Stimulated activated memory B cell treated with anti-CD40 and anti-IgM and Interleukin-4, amounts not matched to agents 10 μg/mL and 1 μg/mL and 100 μg/mL, for 72 hours (primary cell): ENCODE data around the gene STC2.
"Not testable (repeated sequence)": the region's sequence is repeated elsewhere in the genome, so short reads cannot be mapped to it uniquely, and the experiment has no call there.

Source experiments
- ATAC-seq: fragments of 150-1000 bp; cut with Tn5 transposase; 2 replicates; pipeline ENCODE4 v1.10.0; 2021
- H3K27ac Mint-ChIP-seq: one replicate; pipeline ENCODE4 v1.8.0; 2022; ENCODE audit warnings: mild to moderate bottlenecking, mixed read lengths
- H3K27me3 Mint-ChIP-seq: one replicate; pipeline ENCODE4 v1.8.0; 2022; ENCODE audit warnings: mixed read lengths
- H3K36me3 Mint-ChIP-seq: one replicate; pipeline ENCODE4 v1.8.0; 2022; ENCODE audit warnings: mixed read lengths
- H3K4me1 Mint-ChIP-seq: one replicate; pipeline ENCODE4 v1.8.0; 2022; ENCODE audit warnings: mixed read lengths
- H3K4me3 Mint-ChIP-seq: one replicate; pipeline ENCODE4 v1.8.0; 2022; ENCODE audit warnings: mild to moderate bottlenecking, moderate library complexity, mixed read lengths
- H3K9me3 Mint-ChIP-seq: one replicate; pipeline ENCODE4 v1.8.0; 2022; ENCODE audit warnings: mixed read lengths

The STC2 gene, protein sequence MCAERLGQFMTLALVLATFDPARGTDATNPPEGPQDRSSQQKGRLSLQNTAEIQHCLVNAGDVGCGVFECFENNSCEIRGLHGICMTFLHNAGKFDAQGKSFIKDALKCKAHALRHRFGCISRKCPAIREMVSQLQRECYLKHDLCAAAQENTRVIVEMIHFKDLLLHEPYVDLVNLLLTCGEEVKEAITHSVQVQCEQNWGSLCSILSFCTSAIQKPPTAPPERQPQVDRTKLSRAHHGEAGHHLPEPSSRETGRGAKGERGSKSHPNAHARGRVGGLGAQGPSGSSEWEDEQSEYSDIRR

DNA sequence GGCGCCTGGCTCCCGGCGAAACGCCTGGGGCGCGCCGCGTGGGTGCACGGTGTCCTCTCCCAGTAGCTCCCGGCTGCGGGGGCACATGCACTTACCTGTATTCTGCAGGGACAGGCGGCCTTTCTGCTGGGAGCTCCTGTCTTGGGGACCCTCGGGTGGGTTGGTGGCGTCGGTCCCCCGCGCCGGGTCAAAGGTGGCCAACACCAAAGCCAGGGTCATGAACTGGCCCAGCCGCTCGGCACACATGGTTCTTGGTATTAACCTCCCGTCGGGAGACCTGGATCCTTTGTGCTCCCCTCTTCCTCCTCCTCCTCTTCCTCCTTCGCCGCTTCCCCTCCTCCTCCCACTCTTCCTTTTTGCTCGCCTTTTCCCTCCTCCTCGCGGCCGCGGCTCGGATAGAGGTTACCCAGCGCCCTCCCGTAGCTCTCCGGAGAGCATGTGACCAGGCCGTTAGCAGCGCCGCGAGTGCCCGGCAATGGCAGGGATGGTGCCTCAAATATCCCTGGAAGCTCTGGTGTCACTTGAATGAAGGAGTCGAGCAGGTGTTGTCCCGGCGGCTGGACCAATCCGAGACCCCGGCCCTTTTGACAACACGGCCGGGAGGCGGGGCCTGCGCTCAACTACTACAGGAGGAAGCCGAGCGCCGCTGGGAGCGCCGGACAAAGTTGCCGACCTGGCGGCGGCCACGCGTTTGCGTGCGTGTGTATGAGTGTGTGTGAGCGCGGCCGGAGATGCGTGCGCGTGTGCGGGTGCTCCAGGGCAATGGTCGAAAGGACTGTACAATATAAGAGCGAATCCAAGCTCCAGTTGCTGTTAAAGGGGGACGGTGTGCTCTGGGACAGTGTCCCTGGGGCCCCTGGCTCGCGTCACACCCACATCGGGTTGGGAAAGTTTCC is at the start of gene STC2:
Gene STC2 (minus strand): TSS at position 467 of the 896 bp plus-strand sequence. CDS start 221 bp downstream, at position 246.
- Mint-ChIP-seq H3K27me3 (peaks cover 85% of the 10 kb centered on the region), H3K27ac (no peak within 1 kb of the TSS), H3K9me3 (peaks cover 7% of the 10 kb centered on the region), H3K4me1 (peaks cover 20% of the 10 kb centered on the region), H3K4me3 (peak within 1 kb of the TSS; percentile 28), H3K36me3 (no peaks in the 10 kb centered on the region)
- no peak for ATAC-seq

DNA sequence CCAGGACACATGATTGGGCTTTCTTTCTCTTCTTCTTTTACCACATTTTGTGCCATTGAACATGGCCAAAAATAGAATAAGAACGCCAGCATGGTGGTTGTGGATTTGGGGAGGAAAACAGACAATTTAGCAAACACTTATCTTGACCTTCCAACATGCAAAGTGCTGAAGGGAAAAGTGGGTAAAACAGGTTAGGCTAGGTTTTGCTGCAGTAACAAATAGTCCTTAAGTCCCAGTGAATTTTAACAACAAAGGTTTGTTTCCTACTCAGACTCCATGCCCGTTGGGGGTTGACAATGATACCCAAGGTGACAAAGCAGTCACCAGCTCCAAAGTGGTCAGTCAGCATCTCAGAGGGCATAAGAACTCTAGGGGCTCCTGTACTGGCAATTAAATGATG is 43.2 kb upstream of the STC2 start:
- ATAC-seq = no peak
- Mint-ChIP-seq H3K27me3 (peaks cover 6% of the 10 kb centered on the region), H3K36me3 (no peaks in the 10 kb centered on the region), H3K9me3 (peaks cover 18% of the 10 kb centered on the region), H3K4me3 (no peak overlapping the region), H3K4me1 (no peaks in the 10 kb centered on the region), H3K27ac (no peak overlapping the region)

DNA sequence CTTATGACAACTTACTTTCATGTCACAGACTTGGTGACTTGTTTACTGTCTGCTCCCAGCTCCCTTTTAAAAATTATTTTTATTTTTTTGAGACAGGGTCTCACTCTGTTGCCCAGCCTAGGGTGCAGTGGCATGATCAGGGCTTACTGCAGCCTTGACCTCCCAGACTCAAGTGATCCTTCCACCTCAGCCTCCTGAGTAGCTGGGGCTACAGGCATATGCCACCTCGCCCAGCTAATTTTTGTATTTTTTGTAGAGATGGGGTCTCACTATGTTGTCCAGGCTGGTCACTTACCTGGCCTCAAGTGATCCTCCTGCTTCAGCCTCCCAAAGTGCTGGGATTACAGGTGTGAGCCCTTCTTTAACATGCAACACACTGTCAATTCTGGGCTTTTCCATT is 35.2 kb upstream of the STC2 start:
- H3K27ac Mint-ChIP-seq, H3K9me3 Mint-ChIP-seq, H3K36me3 Mint-ChIP-seq, H3K4me3 Mint-ChIP-seq, H3K4me1 Mint-ChIP-seq, ATAC-seq: not testable (repeated sequence)
- peaks cover 15% of the 10 kb centered on the region for H3K27me3 Mint-ChIP-seq

DNA sequence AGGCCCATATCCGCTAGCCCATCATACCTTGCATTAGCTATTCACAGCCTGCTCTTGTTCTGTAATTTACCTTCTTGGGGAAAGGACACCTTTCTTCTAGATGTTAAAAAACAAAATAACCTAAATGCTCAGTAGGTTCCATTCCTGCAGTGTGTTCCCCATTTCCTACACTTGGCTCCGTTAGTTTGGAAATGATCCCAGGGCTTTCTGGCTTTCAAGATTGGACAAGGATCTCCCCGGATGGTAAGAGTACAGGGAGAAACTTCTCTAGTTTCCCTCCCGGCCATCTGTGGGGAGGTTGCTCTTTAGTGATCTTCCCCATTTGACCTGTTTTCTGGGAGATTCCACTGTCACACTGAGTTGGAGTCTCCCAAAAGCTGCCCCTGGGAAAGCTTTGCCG is 27.3 kb upstream of the STC2 start:
- Mint-ChIP-seq H3K4me3 (no peak overlapping the region), H3K27ac (no peak overlapping the region), H3K9me3 (no peaks in the 10 kb centered on the region), H3K36me3 (no peaks in the 10 kb centered on the region), H3K4me1 (no peaks in the 10 kb centered on the region), H3K27me3 (peaks cover 15% of the 10 kb centered on the region)
- ATAC-seq = no peak

DNA sequence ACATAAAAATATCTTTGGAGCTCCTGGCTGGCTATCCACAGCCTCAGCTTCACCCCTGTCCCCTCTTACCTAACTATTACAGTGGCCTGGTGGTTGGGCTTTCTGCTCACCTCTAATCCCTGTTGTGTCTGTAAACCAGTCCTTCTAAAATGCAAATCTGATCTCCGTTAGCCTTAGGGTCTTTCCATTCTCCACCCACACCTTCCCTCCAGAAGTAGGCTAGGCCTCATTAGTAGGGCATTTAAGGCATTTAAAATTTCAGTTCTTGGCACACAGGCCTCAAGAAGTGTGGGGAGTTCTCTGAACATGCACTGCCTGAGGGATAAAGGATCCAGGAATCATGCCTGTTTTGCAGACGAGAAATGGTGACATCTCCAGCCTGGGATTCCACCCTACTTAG is 26.4 kb upstream of the STC2 start:
- H3K4me1 Mint-ChIP-seq = no peaks in the 10 kb centered on the region
- ATAC-seq = no peak
- peaks cover 10% of the 10 kb centered on the region for H3K27me3 Mint-ChIP-seq
- no peaks in the 10 kb centered on the region for H3K9me3 Mint-ChIP-seq
- no peak overlapping the region for H3K4me3 Mint-ChIP-seq
- no peaks in the 10 kb centered on the region for H3K36me3 Mint-ChIP-seq
- no peak overlapping the region for H3K27ac Mint-ChIP-seq

DNA sequence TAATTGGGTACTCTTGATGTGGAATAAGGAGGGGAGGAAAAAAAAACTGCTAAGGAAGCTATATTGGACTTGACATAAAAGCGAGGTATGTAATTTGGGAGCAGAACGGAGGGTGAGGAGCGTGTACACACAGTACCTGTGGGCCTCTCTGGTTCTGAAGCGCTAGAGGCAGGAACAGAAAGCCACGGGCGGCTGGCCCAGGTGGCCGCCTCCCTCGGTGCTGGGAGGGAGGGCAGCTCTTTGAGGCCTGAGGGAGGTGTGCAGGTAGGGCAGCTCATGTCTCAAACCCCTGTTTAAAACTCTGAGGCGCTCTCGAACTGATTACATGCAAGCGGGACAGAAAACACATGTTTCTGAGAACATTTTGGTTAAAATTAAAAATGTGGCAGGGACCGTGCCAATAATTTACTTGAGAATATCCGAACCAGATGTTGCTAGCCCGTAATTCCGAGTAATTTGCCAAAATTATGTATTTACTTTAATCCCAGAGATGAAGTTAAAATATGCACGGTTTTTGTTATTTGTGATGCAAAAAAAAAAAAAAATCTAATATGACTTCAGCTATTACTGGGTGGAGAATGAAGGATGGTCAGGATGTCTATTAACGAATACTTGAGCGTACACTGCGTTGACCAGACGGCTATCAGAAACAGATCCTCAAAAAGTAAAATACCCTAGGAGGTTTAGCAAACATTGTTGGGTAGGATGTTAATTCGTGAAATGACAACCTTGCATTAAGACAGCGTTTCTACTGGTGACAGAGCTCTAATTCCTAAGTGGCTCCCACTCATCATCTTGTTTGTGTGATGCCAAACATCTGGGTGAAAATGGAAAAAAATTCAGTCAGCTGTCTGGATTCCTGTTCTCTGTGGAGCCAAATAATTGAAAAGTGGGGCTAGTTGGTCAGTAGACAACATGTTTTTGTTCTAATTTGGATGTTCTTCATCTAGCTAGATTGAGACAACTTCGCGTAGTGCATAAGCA is 24.4 kb upstream of the STC2 start:
- no peak overlapping the region for H3K4me3 Mint-ChIP-seq
- ATAC-seq = no peak
- no peak overlapping the region for H3K27ac Mint-ChIP-seq
- no peaks in the 10 kb centered on the region for H3K9me3 Mint-ChIP-seq
- no peaks in the 10 kb centered on the region for H3K4me1 Mint-ChIP-seq
- peaks cover 10% of the 10 kb centered on the region for H3K27me3 Mint-ChIP-seq
- H3K36me3 Mint-ChIP-seq = no peaks in the 10 kb centered on the region

DNA sequence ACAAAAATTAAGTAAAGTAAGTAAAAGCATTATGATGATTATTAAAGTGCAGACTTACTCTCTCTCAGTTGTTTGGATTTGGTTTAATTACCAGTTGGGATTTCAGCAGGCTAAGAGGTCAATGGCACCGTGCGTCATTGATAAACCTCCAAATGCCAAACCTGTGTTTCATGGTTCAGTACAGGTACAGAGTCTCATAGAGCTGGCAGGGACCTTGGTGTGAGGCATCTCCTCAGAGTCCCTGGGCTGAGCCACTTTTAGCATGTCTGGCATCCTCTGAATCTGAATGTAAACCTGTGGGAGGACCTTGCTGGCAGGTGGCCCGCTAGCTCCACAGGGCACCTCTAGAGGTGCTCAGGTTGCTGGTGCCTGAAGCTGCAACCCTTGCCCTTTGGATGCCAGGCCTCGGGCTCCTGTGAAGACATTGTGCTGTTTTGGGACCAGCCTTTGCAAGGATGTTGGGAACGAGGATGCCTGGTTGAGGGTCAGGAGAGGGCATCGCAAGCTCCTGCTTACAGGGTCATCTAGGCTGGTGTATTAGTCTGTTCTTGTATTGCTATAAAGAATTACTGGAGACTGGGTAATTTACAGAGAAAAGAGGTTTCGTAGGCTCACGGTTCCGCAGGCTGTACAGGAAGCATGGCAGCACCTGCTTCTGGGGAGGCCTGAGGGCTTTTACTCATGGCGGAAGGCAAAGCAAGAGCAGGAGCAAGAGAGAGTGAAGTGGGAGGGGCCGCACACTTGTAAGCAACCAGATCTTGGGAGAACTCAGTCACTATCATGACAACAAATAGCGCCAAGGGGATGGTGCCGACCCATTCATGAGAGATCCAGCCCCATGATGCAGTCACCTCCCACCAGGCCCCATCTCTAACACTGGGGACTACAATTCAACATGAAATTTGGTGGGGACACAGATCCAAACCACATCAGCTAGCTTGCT is 14.9 kb upstream of the STC2 start:
- ATAC-seq = no peak
- Mint-ChIP-seq H3K27me3 (peaks cover 13% of the 10 kb centered on the region), H3K4me3 (no peak overlapping the region), H3K9me3 (no peaks in the 10 kb centered on the region), H3K27ac (no peak overlapping the region), H3K36me3 (no peaks in the 10 kb centered on the region), H3K4me1 (no peaks in the 10 kb centered on the region)

DNA sequence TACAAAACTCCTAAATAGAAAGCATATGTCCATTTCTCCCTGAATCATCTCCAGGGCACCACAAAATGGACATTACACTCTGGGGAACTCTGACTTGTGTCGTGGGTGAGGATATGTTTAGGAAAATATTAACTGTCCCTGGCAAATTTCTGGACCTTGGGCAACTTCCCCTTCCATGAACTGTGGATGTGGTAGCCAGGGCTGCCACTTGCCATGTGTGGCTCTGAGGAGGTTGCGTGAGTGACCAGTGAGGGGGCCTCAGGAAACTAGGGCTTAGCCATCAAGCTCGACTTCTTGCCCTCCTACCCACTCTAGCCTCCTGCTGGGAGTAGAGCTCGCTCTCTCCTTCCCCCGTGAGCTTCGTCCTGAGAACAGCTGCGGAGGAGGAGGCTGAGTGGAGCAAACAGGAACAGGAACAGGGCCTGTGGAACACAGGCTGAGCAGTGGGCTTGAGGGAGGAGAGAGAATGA is 13.8 kb upstream of the STC2 start:
- H3K27ac Mint-ChIP-seq = no peak overlapping the region
- no peaks in the 10 kb centered on the region for H3K9me3 Mint-ChIP-seq
- H3K27me3 Mint-ChIP-seq = peaks cover 19% of the 10 kb centered on the region
- no peaks in the 10 kb centered on the region for H3K36me3 Mint-ChIP-seq
- no peak overlapping the region for H3K4me3 Mint-ChIP-seq
- no peak for ATAC-seq
- H3K4me1 Mint-ChIP-seq = no peaks in the 10 kb centered on the region

DNA sequence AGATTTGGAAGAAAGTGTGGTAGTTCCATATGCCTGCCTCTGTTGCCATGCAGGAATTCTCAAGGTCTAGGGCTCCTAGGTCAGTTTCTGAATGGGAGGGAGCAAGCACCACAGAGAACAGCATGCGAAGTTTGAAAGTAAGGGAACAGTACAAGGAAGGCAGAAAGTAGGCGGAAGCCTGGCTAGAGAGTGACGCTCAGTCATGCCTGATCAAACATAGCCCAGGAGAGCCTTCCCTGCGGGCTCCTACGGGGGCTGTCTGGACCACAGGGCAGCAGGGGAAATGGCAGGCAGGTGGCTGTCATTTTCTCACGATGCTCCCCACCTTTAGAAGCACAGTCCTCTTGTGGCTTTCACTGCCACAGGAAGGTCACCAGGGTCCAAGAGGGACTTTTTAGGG is 12.8 kb upstream of the STC2 start:
- Mint-ChIP-seq H3K9me3 (no peaks in the 10 kb centered on the region), H3K27me3 (peaks cover 29% of the 10 kb centered on the region), H3K4me1 (no peaks in the 10 kb centered on the region), H3K4me3 (no peak overlapping the region), H3K27ac (no peak overlapping the region), H3K36me3 (no peaks in the 10 kb centered on the region)
- ATAC-seq = no peak

DNA sequence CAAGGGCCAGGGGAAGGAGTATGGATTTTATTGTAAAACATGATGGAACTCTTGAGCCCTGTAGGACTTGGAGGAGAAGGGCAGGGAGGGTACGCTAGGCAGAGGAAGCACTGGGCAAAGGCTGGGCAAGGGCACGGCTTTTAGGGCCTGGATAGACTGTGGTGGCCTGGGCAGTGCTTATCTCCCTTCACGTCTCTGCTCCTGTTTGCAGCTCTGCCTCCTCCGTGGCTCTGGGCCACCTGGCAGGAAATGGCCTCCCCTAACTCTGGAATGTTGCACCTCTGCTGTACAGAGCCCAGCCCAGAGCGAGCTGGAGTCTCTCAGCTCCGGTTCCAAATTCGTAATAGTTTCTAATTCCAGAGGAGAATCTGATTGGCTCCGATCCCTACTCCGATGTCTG is 12.2 kb upstream of the STC2 start:
- Mint-ChIP-seq H3K9me3 (no peaks in the 10 kb centered on the region), H3K36me3 (no peaks in the 10 kb centered on the region), H3K4me3 (no peak overlapping the region), H3K4me1 (no peaks in the 10 kb centered on the region), H3K27ac (no peak overlapping the region), H3K27me3 (peaks cover 34% of the 10 kb centered on the region)
- no peak for ATAC-seq

DNA sequence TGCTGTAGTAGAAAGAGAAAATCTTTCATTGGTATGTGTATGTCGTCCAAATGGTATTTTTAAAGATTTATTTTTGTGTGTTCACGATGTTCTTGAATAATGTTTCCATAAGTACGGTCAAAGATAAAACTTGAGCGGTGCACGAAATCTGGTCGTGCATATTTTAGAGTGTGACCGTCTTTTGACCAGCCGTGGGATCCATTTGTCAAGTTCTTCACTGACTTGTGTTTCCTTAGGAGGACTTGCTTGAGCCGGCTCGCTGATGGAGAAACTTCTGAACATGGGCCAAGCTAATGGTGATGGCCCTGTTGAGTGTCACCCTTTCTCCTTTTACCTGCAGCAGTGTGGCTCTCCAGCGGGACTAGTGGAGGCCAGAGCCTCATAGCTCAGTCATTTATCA is 11.1 kb upstream of the STC2 start:
- Mint-ChIP-seq H3K4me3 (no peak overlapping the region), H3K9me3 (no peaks in the 10 kb centered on the region), H3K36me3 (no peaks in the 10 kb centered on the region), H3K27me3 (peaks cover 38% of the 10 kb centered on the region), H3K4me1 (no peaks in the 10 kb centered on the region), H3K27ac (no peak overlapping the region)
- no peak for ATAC-seq

DNA sequence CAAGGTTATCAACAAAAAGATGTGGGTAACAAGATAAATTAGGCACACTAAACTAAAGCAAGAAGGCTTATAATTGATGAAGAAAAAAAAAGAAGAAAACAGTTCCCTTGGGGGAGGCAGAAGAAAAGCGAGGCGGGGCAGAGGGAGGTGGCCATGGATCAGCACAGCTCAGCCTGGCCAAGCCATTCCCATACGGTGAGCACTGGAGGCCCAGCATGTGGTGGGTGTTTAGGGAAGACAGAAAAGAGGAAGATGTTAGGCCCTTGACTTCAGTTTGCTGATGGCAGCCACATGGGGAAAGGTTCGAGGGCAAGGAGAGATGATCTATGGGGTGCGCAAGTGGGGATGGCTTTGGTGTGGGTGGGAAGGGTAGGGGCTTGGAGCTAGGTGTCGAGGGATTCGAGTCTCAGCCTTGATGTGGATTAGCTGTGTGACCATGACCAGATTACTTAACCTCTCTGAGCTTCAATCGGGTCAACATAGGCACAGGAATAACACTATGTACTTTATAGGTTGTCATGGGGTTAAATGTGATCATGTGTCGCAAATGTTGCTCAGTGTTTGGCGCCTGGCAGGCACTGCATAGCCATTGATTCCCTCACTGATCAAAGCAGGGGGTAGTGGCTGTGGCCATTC is 10.3 kb upstream of the STC2 start:
- ATAC-seq = no peak
- Mint-ChIP-seq H3K4me3 (no peak overlapping the region), H3K9me3 (no peaks in the 10 kb centered on the region), H3K36me3 (no peaks in the 10 kb centered on the region), H3K27me3 (peaks cover 41% of the 10 kb centered on the region), H3K4me1 (no peaks in the 10 kb centered on the region), H3K27ac (no peak overlapping the region)

DNA sequence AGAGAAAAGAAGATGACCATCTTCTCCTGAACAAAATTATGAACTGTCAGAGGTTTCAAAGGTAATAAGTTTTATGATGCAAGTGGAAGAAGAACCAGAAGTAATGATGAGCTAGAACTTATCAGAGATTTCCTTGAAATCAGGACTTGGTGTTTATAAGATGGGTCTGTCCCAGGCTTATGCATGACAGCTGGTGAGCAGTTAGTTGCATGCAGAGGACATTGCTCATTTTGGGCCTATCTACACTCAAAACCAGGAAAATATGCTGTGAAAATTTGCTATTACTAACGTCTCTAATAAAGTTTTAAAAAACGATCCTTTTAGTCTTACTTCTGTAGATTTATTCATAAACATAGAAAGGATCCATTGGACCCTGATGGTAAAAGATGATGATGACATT is 6.6 kb upstream of the STC2 start:
- Mint-ChIP-seq H3K27ac (no peak overlapping the region), H3K27me3 (peaks cover 59% of the 10 kb centered on the region), H3K4me1 (no peaks in the 10 kb centered on the region), H3K4me3 (no peak overlapping the region), H3K9me3 (peaks cover 7% of the 10 kb centered on the region), H3K36me3 (no peaks in the 10 kb centered on the region)
- no peak for ATAC-seq
